K562 (cell line): ENCODE results near the gene GOLT1A. TPM values are rescaled to one million over a fixed set of nuclear protein-coding genes. Genes with fewer than 3 reads are reported as not detected.
A peak's percentile ranks its signal among the peaks of the same experiment; 100 is the strongest.

Experiments
- ATAC-seq: fragments of 200-7000 bp; cut with Tn5 transposase; 3 replicates; pipeline ENCODE4 v1.9.1; 2020; ENCODE audit warnings: moderate library complexity
- BruUV-seq: library from RNA; stranded (reverse); fragments of 400-500 nt; replicated peaks from 2 replicates; lab custom pipeline; 2021; lab: Mats Ljungman, UMichigan
- CTCF ChIA-PET: fragments of 300-600 bp; formaldehyde crosslinking; extraction: SDS; loops from one replicate; lab custom pipeline; 2021; ENCODE audit warnings: low intra/inter-chr PET ratio; lab: Yijun Ruan, JAX
- POLR2A ChIA-PET: fragments of 300-600, 350-650 bp; sonication (Branson Sonifier 250); formaldehyde crosslinking; extraction: SDS; loops from one replicate; lab custom pipeline; 2021; ENCODE audit warnings: antibody characterized with exemption, inconsistent platforms; lab: Yijun Ruan, JAX
- DNase-seq, 4 experiments: peaks; one replicate each; pipeline versions ENCODE4 v3.0.0 to v3.0.0-alpha.2; 2011 to 2018; ENCODE audit warnings: low spot score in 3 of 4, mixed read lengths in 3 of 4; ENCODE audit errors: extremely low read depth in 1 of 4
- FAIRE-seq: peaks from 2 replicates; lab custom pipeline; 2011; peaks lifted over from hg19 to GRCh38; lab: Jason Lieb, UNC
- H2AFZ ChIP-seq: 2 replicates; pipeline ENCODE4 v1.6.0; 2011; ENCODE audit warnings: low read depth, low read length, control low read depth, inconsistent platforms
- H3K27ac ChIP-seq: fragments of 200-600 bp; 3 replicates; pipeline ENCODE4 v1.8.0; 2011; ENCODE audit warnings: low read depth, mild to moderate bottlenecking, control low read depth, inconsistent platforms, low read length, moderate library complexity, mixed read lengths; ENCODE audit errors: extremely low read depth
- H3K27me3 ChIP-seq, 2 experiments: fragments of 300-600 bp in 1 of 2; 2 replicates in 1 of 2; 3 replicates in 1 of 2; pipeline versions ENCODE4 v1.6.0 to v1.8.0; 2011; ENCODE audit warnings: inconsistent platforms in 2 of 2, low read length in 2 of 2, mild to moderate bottlenecking in 1 of 2, mixed read lengths in 1 of 2, moderate library complexity in 1 of 2; ENCODE audit not compliant: control insufficient read depth in 2 of 2, insufficient read depth in 2 of 2
- H3K36me3 ChIP-seq: fragments of 300-600 bp; 3 replicates; pipeline ENCODE4 v1.8.0; 2011; ENCODE audit warnings: mild to moderate bottlenecking, low read length, inconsistent platforms; ENCODE audit not compliant: control insufficient read depth, insufficient read depth
- H3K4me1 ChIP-seq, 2 experiments: fragments of 200-600 bp in 1 of 2; replicated peaks in 1 of 2; 2 replicates in 1 of 2; 3 replicates in 1 of 2; pipeline versions ENCODE4 v1.5.1 to v1.8.0; 2011; ENCODE audit warnings: inconsistent platforms in 2 of 2, low read length in 2 of 2, mild to moderate bottlenecking in 1 of 2, mixed read lengths in 1 of 2, moderate library complexity in 1 of 2; ENCODE audit not compliant: control insufficient read depth in 2 of 2, insufficient read depth in 2 of 2
- H3K4me2 ChIP-seq: 2 replicates; pipeline ENCODE4 v1.6.1; 2011; ENCODE audit warnings: low read length, control low read depth, inconsistent platforms, mixed read lengths; ENCODE audit not compliant: insufficient read depth
- H3K4me3 ChIP-seq: fragments of 200-600 bp; sonication (generic), shearing (Covaris generic); 2 replicates; pipeline ENCODE4 v1.5.1; 2016; ENCODE audit warnings: control low read depth, inconsistent platforms
- H3K79me2 ChIP-seq: fragments of 200-600 bp; 3 replicates; pipeline ENCODE4 v1.8.0; 2011; ENCODE audit warnings: low read length, inconsistent platforms; ENCODE audit not compliant: control insufficient read depth, insufficient read depth
- H3K9ac ChIP-seq, 2 experiments: 2 replicates each; pipeline versions ENCODE4 v1.6.0 to v1.6.1; 2011; ENCODE audit warnings: low read depth in 2 of 2, low read length in 2 of 2, control low read depth in 1 of 2, inconsistent platforms in 1 of 2, mild to moderate bottlenecking in 1 of 2, mixed read lengths in 1 of 2; ENCODE audit not compliant: insufficient read depth in 1 of 2
- H3K9me1 ChIP-seq: one replicate; pipeline ENCODE4 v1.6.0; 2011; ENCODE audit warnings: inconsistent platforms, mild to moderate bottlenecking, low read length, moderate library complexity; ENCODE audit not compliant: control insufficient read depth, insufficient read depth
- H3K9me3 ChIP-seq: replicated peaks from 2 replicates; pipeline ENCODE4 v1.5.1; 2011; ENCODE audit warnings: low read depth, low read length, inconsistent platforms; ENCODE audit not compliant: control insufficient read depth, insufficient read depth
- H4K20me1 ChIP-seq: replicated peaks from 2 replicates; pipeline ENCODE4 v1.6.1; 2011; ENCODE audit warnings: low read length, inconsistent platforms, mixed read lengths; ENCODE audit not compliant: control insufficient read depth, insufficient read depth
- ADNP ChIP-seq: fragments of 200-800 bp; sonication (Bioruptor generic); IDR thresholded peaks from 2 replicates; pipeline ENCODE4 v1.6.1; 2016; ENCODE audit warnings: missing genetic modification characterization, missing compliant biosample characterization
- FOS ChIP-seq: IDR thresholded peaks from 3 replicates; pipeline ENCODE4 v1.6.1; 2011; ENCODE audit not compliant: insufficient read length; ENCODE audit errors: extremely low read depth
- FOXJ2 ChIP-seq: fragments of 200-800 bp; sonication (Bioruptor generic); IDR thresholded peaks from 2 replicates; pipeline ENCODE4 v1.6.1; 2016; ENCODE audit warnings: missing genetic modification characterization, missing compliant biosample characterization
- GABPB1 ChIP-seq: sonication (generic); formaldehyde crosslinking; IDR thresholded peaks from 2 replicates; pipeline ENCODE4 v1.8.0; 2022; ENCODE audit warnings: mild to moderate bottlenecking, missing genetic modification reagents
- GABPB2 ChIP-seq: fragments of 250-450 bp; sonication (Bioruptor Pico); conservative IDR thresholded peaks from 2 replicates; pipeline ENCODE4 v1.5.1; 2021; ENCODE audit warnings: mild to moderate bottlenecking
- JUN ChIP-seq, 2 experiments: sonication (generic) in 1 of 2; formaldehyde crosslinking in 1 of 2; IDR thresholded peaks; 2 replicates each; pipeline versions ENCODE4 v1.6.1 to v1.8.0; 2012 to 2022; ENCODE audit warnings: borderline replicate concordance in 2 of 2, mild to moderate bottlenecking in 2 of 2, improper control_type of control experiment in 1 of 2, low read depth in 1 of 2, low read length in 1 of 2, missing genetic modification reagents in 1 of 2
- KDM4B ChIP-seq, 2 experiments: fragments of 450-650 bp in 1 of 2; sonication (generic) in 1 of 2; IDR thresholded peaks; 2 replicates each; pipeline ENCODE4 v1.6.1; 2016 to 2017; ENCODE audit warnings: borderline replicate concordance in 2 of 2, antibody characterized with exemption in 1 of 2, low read depth in 1 of 2, mild to moderate bottlenecking in 1 of 2
- KLF10 ChIP-seq: fragments of 250-450 bp; sonication (Bioruptor Pico); IDR thresholded peaks from 2 replicates; pipeline ENCODE4 v1.6.1; 2021; ENCODE audit warnings: matching md5 sums
- PTRF ChIP-seq: fragments of 450-650 bp; IDR thresholded peaks from 2 replicates; pipeline ENCODE4 v1.6.1; 2016; ENCODE audit warnings: mild to moderate bottlenecking, missing genetic modification characterization, missing compliant biosample characterization
- SP1 ChIP-seq: sonication (generic); formaldehyde crosslinking; IDR thresholded peaks from 2 replicates; pipeline ENCODE4 v1.8.1; 2022; ENCODE audit warnings: mild to moderate bottlenecking, missing genetic modification reagents
- TGIF2 ChIP-seq: sonication (generic); formaldehyde crosslinking; IDR thresholded peaks from 2 replicates; pipeline ENCODE4 v1.8.1; 2022; ENCODE audit warnings: mild to moderate bottlenecking, missing genetic modification reagents, moderate library complexity
- ZNF121 ChIP-seq: sonication (generic); formaldehyde crosslinking; conservative IDR thresholded peaks from 2 replicates; pipeline ENCODE4 v1.8.0; 2022; ENCODE audit warnings: missing genetic modification reagents
- WGBS: fragments of 100-300 bp; shearing (Covaris generic); methylation state at CpG from one replicate; pipeline ENCODE4 v1.1.6; 2016; ENCODE audit warnings: low coverage, mixed read lengths; ENCODE audit not compliant: insufficient coverage; ENCODE audit errors: missing lambda C conversion rate; 5-methylcytosine and 5-hydroxymethylcytosine counted together
- in situ Hi-C: fragments of 300-500 bp; cut with MboI; formaldehyde crosslinking; loops from 4 replicates; pipeline ENCODE4 v1.15.0; 2018; ENCODE audit warnings: inconsistent platforms, mixed read lengths
- intact Hi-C: fragments of 100-400 bp; cut with micrococcal nuclease; formaldehyde crosslinking; loops from 2 replicates; pipeline ENCODE4 v1.14.2; 2022
- polyA plus RNA-seq, 8 experiments: library from polyadenylated mRNA; depleted of rRNA in 4 of 8; stranded (reverse) in 5 of 8; unstranded in 3 of 8; fragments of >200 nt; fragmentation: Nextera tagmentation in 2 of 8; fragmentation: Illumina TruSeq in 1 of 8; extraction: Ambion mirVana in 2 of 8; extraction: Trizol in 1 of 8; gene quantifications; 2 replicates each; pipeline versions ENCODE4 v1.2.1 to v1.2.3, GENCODE V29; 2011 to 2014; ENCODE audit warnings: inconsistent platforms in 1 of 8, missing spikeins in 1 of 8
- total RNA-seq, 7 experiments: library from RNA; depleted of rRNA in 6 of 7; stranded (reverse); fragments of >200 nt in 6 of 7; fragmentation: Illumina TruSeq in 2 of 7; extraction: Trizol in 2 of 7; gene quantifications; 2 replicates each; pipeline versions ENCODE4 v1.2.1 to v1.2.3, GENCODE V29; 2011 to 2021; ENCODE audit warnings: low replicate concordance in 1 of 7

Gene GOLT1A
- total and polyA plus RNA-seq, 9 of the 15 experiments (the other 6 are each of a cell fraction or from before 2014, with no cell fraction given): not detected

- in situ Hi-C loops: no loop called here
These were observed 19.0 kb downstream of the GOLT1A start for GRCh38 chr1:204194771-204195170.

DNA sequence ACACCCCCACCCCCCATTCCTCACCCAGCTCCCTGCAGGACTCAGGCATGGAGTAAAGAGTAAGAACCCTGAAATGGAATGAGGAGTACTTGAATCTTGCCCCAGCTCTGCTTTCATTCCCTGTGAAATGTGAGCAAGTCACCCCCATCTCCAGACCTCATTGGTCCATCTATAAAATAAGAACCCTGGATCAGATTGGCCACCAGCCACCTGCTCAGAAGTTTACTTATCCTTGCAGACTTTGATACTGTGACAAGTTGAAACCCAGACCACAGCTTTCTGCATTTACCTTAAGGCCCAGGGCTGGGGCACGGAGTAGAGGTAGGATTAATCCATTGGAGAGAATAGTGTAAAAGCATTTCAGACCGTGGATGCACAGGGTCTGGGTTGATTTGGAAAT, 19.7 kb downstream of the GOLT1A start:
- ATAC-seq: no peak
- Histone ChIP-seq H3K4me2 (no peak overlapping the region), H3K79me2 (no peaks in the 10 kb centered on the region), H2AFZ (no peak overlapping the region), H3K9ac (no peak overlapping the region), H3K4me3 (no peak overlapping the region), H4K20me1 (0 out of 2 replicates have a peak, but pooled peaks cover 3% of the 10 kb centered on the region), H3K9me1 (no peaks in the 10 kb centered on the region), H3K27ac (no peak overlapping the region), H3K36me3 (no peaks in the 10 kb centered on the region), H3K9me3 (no peaks in the 10 kb centered on the region; the same call in 1 of the 2 replicates), H3K4me1 (peaks cover 0 to 4% of the 10 kb centered on the region in 2 experiments; a peak in 2 of 5 replicates), H3K27me3 (peaks cover 31 to 73% of the 10 kb centered on the region in 2 experiments)
- TF ChIP-seq FOXJ2 (no peak), KLF10 (CRISPR knock-in tag) (no peak), TGIF2 (CRISPR knock-in tag) (no peak), GABPB1 (CRISPR knock-in tag) (no peak), FOS (no peak), GABPB2 (CRISPR knock-in tag) (no peak), ADNP (tag) (no peak)
- CTCF ChIA-PET: no interaction called here
- intact Hi-C loops: no loop called here
- no peak for DNase-seq
- in situ Hi-C loops: no loop called here
- WGBS: 3% methylated on average over 2 of the region's 2 CpGs
- POLR2A ChIA-PET: interaction anchor here (0.5 to 0.7 kb wide), 2 partner anchors 96 to 149 kb away, joined by 3 read pairs; no protein-coding TSS in a partner anchor
- FAIRE-seq: no peak
- BruUV-seq: no TSS peak

More at GRCh38 chr1:204194771-204195170, 19.0 kb downstream of the GOLT1A start:
- BruUV-seq: no TSS peak
- no peak overlapping the region for H3K27ac ChIP-seq
- H3K4me2 ChIP-seq: no peak overlapping the region
- POLR2A ChIA-PET: interaction anchor here (0.5 to 0.7 kb wide), 3 partner anchors 95 to 889 kb away, joined by 3 read pairs; no protein-coding TSS in a partner anchor
- peaks cover 30 to 71% of the 10 kb centered on the region in 2 experiments for H3K27me3 ChIP-seq
- DNase-seq (no peak), ATAC-seq (no peak), FAIRE-seq (no peak)
- no peak overlapping the region for H3K4me3 ChIP-seq
- TF ChIP-seq PTRF (tag): no peak
- TF ChIP-seq JUN (IDR thresholded peaks at IDR 0.05; ENCODE audit: borderline replicate concordance, low read depth, low read length): no peak
- TF ChIP-seq JUN (CRISPR knock-in tag; IDR thresholded peaks at IDR 0.05; ENCODE audit: borderline replicate concordance): 0 out of 2 replicates have a peak, but pooled peaks have one; percentile 49
- peak; percentile 53; the same call in 1 of the 2 replicates for TF ChIP-seq ZNF121 (CRISPR knock-in tag)
- no peak for TF ChIP-seq SP1
- no peak for TF ChIP-seq KDM4B (IDR thresholded peaks at IDR 0.05; ENCODE audit: borderline replicate concordance in 2 of 2, low read depth in 1 of 2)
- H2AFZ ChIP-seq: no peak overlapping the region
- no peaks in the 10 kb centered on the region for H3K36me3 ChIP-seq
- no peak overlapping the region for H3K9ac ChIP-seq
- WGBS: 11% methylated on average over 6 of the region's 7 CpGs
- no peaks in the 10 kb centered on the region for H3K9me1 ChIP-seq
- no peaks in the 10 kb centered on the region; the same call in 1 of the 2 replicates for H3K9me3 ChIP-seq
- no peaks in the 10 kb centered on the region for H4K20me1 ChIP-seq
- H3K79me2 ChIP-seq: no peaks in the 10 kb centered on the region
- intact Hi-C loops: no loop called here
- CTCF ChIA-PET: no interaction called here
- H3K4me1 ChIP-seq: peaks cover 0 to 4% of the 10 kb centered on the region in 2 experiments; a peak in 2 of 5 replicates
